Esophagus squamous epithelium (tissue), 5 donors: ENCODE results near the gene SLC16A9. TPM values are rescaled to one million over a fixed set of nuclear protein-coding genes. Genes with fewer than 3 reads are reported as not detected.

Experiments used
- DNase-seq: peaks from one replicate; lab custom pipeline; 2025; lab: John Stamatoyannopoulos, UW
- H3K27ac ChIP-seq, 4 donors: fragments of 200-600 bp; sonication (generic); one replicate each; pipeline ENCODE4 v1.5.1; 2016 to 2019; ENCODE audit warnings: mild to moderate bottlenecking in 1 of 4
- H3K27me3 ChIP-seq, 4 donors: fragments of 200-600 bp; sonication (generic); 1 replicate in 3 of 4; 2 replicates in 1 of 4; pipeline versions ENCODE4 v1.5.1 to v1.6.0; 2017 to 2021; ENCODE audit warnings: antibody characterized with exemption in 1 of 4
- H3K36me3 ChIP-seq, 3 donors: fragments of 200-600 bp; sonication (generic); one replicate each; pipeline ENCODE4 v1.5.1; 2016 to 2019
- H3K4me1 ChIP-seq, 3 donors: fragments of 200-600 bp; sonication (generic); one replicate each; pipeline ENCODE4 v1.5.1; 2017 to 2019
- H3K4me3 ChIP-seq, 4 donors: fragments of 200-600 bp; sonication (generic); 1 replicate in 3 of 4; 2 replicates in 1 of 4; pipeline ENCODE4 v1.5.1; 2016 to 2019; ENCODE audit warnings: mild to moderate bottlenecking in 2 of 4, moderate library complexity in 1 of 4
- H3K9me3 ChIP-seq, 3 donors: fragments of 200-600 bp; sonication (generic); one replicate each; pipeline ENCODE4 v1.5.1; 2016 to 2019
- POLR2A ChIP-seq, 4 donors: fragments of 450-650 bp; IDR thresholded peaks; one replicate each; pipeline ENCODE4 v1.6.1; 2017; ENCODE audit warnings: antibody characterized with exemption in 4 of 4, mild to moderate bottlenecking in 4 of 4, moderate library complexity in 3 of 4
- whole genome bisulfite sequencing, 2 donors: methylation state at CpG; one replicate each; pipeline ENCODE4 v1.1.5; 2018; 5-methylcytosine and 5-hydroxymethylcytosine counted together
- intact Hi-C: fragments of 100-400 bp; cut with DNase I; formaldehyde crosslinking; loops from one replicate; pipeline ENCODE4 v1.15.0; 2022
- total RNA-seq, 4 donors: library from RNA; depleted of rRNA; stranded (reverse); fragments of >200 nt; gene quantifications; one replicate each; pipeline ENCODE4 v1.1.0, GENCODE V29; 2016
- TF ChIP-seq, protein P1 (sequence below), 6 experiments: fragments of 450-650 bp in 4 of 6; fragments of 200-600 bp in 2 of 6; sonication (generic) in 2 of 6; IDR thresholded peaks; one replicate each; pipeline ENCODE4 v1.5.1; 2016 to 2019; ENCODE audit warnings: antibody characterized with exemption in 6 of 6, mild to moderate bottlenecking in 4 of 6, moderate library complexity in 4 of 6
- donor health status: DM: yes; HTN: yes; CAD: no.

The SLC16A9 gene
- total RNA-seq, 4 donors from 2014 or later, result 7.8 to 25.6 (median 15.0) TPM

DNA sequence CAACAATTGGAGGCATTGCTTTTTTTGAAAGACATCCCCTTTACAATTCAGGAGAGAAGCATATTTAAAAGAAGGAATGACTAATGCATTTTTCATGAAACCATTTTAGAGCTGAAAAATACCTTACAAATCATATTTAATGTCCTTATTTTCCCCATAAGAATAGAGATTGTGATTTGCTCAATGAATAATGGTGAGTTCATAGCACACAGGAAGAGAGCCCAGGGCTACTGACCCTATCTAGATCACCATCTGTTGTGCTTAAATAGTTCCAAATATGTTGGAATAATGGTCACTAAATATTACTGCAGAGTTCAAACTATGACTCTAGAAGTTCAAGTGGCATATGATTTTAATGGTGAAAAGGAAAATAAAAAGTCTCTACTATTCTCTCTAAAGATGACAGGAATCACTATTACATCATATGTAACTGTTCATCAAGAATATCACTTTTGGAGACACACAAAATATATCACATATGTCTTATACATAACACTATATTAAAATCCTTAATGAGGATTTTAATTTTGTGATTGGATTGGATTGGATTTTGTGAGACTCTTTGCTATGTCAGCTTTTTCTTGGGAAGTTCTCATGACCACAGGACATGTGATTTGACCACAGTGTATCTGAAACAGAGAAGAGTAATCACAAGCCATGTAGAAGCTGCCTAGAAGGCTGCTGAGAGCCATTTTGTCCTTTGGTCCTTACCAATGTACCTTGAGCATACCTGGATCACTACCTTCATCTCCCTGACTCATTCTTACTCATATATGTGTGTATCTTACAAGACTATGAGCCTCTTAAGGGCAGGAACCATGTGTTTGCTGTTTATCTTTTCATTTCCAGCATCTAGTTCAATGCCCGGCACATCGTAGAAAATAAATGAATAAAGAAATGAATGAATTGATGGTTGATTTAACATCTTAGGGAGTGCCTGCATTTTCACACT, 26.4 kb downstream of the SLC16A9 start:
- H3K9me3 ChIP-seq, result no peaks in the 10 kb centered on the region
- intact Hi-C loops, result no loop called here
- no peak for TF ChIP-seq POLR2A (IDR thresholded peaks at IDR 0.05)
- TF ChIP-seq, protein P1, sequence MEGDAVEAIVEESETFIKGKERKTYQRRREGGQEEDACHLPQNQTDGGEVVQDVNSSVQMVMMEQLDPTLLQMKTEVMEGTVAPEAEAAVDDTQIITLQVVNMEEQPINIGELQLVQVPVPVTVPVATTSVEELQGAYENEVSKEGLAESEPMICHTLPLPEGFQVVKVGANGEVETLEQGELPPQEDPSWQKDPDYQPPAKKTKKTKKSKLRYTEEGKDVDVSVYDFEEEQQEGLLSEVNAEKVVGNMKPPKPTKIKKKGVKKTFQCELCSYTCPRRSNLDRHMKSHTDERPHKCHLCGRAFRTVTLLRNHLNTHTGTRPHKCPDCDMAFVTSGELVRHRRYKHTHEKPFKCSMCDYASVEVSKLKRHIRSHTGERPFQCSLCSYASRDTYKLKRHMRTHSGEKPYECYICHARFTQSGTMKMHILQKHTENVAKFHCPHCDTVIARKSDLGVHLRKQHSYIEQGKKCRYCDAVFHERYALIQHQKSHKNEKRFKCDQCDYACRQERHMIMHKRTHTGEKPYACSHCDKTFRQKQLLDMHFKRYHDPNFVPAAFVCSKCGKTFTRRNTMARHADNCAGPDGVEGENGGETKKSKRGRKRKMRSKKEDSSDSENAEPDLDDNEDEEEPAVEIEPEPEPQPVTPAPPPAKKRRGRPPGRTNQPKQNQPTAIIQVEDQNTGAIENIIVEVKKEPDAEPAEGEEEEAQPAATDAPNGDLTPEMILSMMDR (IDR thresholded peaks at IDR 0.05), result no peak
- WGBS, 2 donors, result 59 to 69% methylated on average over 2 of the region's 2 CpGs
- DNase-seq, result no peak
- H3K4me1 ChIP-seq, result peaks cover 0 to 38% (median 4%) of the 10 kb centered on the region in 3 donors
- H3K27ac ChIP-seq, result peak overlapping the region in 2 of 4 donors; percentile 29 to 31
- H3K36me3 ChIP-seq, result no peaks in the 10 kb centered on the region
- H3K4me3 ChIP-seq, result no peak overlapping the region
- no peaks in the 10 kb centered on the region for H3K27me3 ChIP-seq

DNA sequence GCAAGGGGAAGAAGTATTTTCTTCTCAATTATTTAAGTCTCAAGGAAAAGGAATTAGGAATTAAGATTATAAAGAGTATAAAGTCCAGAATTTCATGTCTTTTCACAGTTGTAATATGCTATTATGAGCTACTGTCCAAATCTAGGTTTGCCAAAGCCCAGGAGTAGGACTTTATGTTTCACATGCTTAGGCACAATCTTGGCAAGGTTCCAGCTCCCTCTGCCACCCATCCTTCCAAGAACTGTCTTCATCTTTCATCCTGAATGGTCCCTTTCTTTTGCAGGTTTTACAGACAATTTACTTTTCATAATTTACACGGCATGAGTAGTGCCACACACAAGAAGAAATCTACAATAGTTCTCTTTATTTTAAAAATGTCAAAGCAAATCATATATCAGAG, 29.5 kb downstream of the SLC16A9 start:
- WGBS, 2 donors, result 25 to 50% methylated on average over 1 of the region's 1 CpG
- H3K9me3 ChIP-seq, result no peaks in the 10 kb centered on the region
- TF ChIP-seq, protein P1 (IDR thresholded peaks at IDR 0.05), result no peak
- no peak for TF ChIP-seq POLR2A (IDR thresholded peaks at IDR 0.05)
- H3K27ac ChIP-seq, result peak overlapping the region; percentile 23 to 84 (median 72)
- intact Hi-C loops, result no loop called here
- no peak for DNase-seq
- H3K27me3 ChIP-seq, result no peaks in the 10 kb centered on the region
- no peaks in the 10 kb centered on the region for H3K36me3 ChIP-seq
- peaks cover 0 to 36% (median 4%) of the 10 kb centered on the region in 3 donors for H3K4me1 ChIP-seq
- no peak overlapping the region for H3K4me3 ChIP-seq

DNA sequence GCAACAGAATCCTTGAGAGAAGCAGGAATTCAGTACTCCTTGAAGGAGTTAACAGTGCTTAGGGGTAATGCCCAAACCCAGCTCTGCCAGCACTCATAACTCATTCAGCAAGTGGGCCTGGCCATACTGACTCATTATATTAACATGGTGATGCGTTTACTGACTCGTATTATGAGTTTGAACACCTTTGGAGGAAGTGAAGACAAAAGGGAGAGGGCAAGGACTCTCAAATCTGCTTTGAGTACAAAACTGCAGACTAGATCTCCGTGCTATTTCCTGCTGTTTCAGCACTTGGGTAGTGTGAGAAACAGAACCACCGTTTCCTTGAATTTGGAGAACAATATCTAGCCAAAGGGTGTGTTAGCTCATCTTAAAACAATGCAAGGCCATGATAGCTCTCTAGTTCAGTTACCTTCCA, 30.8 kb downstream of the SLC16A9 start:
- Histone ChIP-seq H3K36me3 (no peaks in the 10 kb centered on the region), H3K27ac (peak overlapping the region; percentile 29 to 84 (median 72)), H3K4me3 (no peak overlapping the region), H3K27me3 (no peaks in the 10 kb centered on the region), H3K4me1 (peaks cover 2 to 46% (median 4%) of the 10 kb centered on the region in 3 donors), H3K9me3 (no peaks in the 10 kb centered on the region)
- intact Hi-C loops, result no loop called here
- 13 to 16% methylated on average over 3 to 4 of the region's 4 CpGs for WGBS, 2 donors
- TF ChIP-seq, protein P1 (IDR thresholded peaks at IDR 0.05), result no peak
- TF ChIP-seq POLR2A (IDR thresholded peaks at IDR 0.05), result no peak
- no peak for DNase-seq

DNA sequence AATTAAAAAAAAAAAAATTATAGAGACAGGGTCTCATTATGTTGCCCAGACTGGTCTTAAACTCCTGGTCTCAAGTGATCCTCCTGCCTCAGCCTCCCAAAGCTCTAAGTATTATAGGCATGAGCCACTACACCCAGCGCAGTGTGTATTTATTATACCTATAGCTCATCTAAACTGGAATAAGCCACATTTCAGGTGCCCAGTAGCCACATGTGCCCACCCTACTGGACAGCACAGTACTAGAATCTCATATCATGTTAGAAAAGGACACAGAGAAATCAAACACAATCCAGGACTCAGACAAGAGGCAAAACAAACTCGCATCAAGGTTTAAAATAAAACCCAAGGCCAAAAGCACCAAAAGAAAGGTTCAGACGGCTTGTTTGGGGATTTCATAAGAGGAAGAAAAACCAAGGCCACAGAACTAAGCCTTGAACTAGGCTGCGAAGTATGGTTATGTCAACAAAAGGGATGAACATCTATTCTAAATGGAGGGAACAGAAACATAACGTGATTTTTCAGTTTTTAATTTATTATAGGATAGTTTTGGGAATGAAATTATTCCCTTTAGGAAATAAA, 32.3 kb downstream of the SLC16A9 start:
- H3K27ac ChIP-seq, result peak overlapping the region in 1 of 4 donors; percentile 33
- 77 to 86% methylated on average over 5 of the region's 5 CpGs for WGBS, 2 donors

More for the DNA sequence above, 32.3 kb downstream of the SLC16A9 start:
- Histone ChIP-seq H3K4me1 (peaks cover 2 to 43% (median 4%) of the 10 kb centered on the region in 3 donors), H3K27me3 (no peaks in the 10 kb centered on the region), H3K9me3 (no peaks in the 10 kb centered on the region), H3K36me3 (peaks cover 0 to 2% (median 0%) of the 10 kb centered on the region in 3 donors), H3K4me3 (no peak overlapping the region)
- TF ChIP-seq, protein P1 (IDR thresholded peaks at IDR 0.05), result no peak
- no peak for TF ChIP-seq POLR2A (IDR thresholded peaks at IDR 0.05)
- no peak for DNase-seq
- intact Hi-C loops, result no loop called here
